KMS-11 (cell line): Measurements from ENCODE around the gene ARRDC5.
"Not testable (repeated sequence)": the region's sequence is repeated elsewhere in the genome, so short reads cannot be mapped to it uniquely, and the experiment has no call there.

Source experiments
- H2AFZ ChIP-seq: fragments of 200-600 bp; sonication (generic); 2 replicates; pipeline ENCODE4 v1.6.1; 2016; ENCODE audit warnings: antibody characterized with exemption, mixed run types, low read depth
- H3K27ac ChIP-seq: fragments of 200-600 bp; sonication (generic); 2 replicates; pipeline ENCODE4 v1.6.1; 2016; ENCODE audit warnings: mild to moderate bottlenecking, mixed run types
- H3K27me3 ChIP-seq: fragments of 200-600 bp; sonication (generic); 2 replicates; pipeline ENCODE4 v1.6.1; 2017; ENCODE audit warnings: mild to moderate bottlenecking, low read depth, mixed run types, moderate library complexity; ENCODE audit not compliant: insufficient read depth
- H3K36me3 ChIP-seq: fragments of 200-600 bp; sonication (generic); 2 replicates; pipeline ENCODE4 v1.6.1; 2017; ENCODE audit warnings: mild to moderate bottlenecking, mixed run types; ENCODE audit not compliant: insufficient read depth
- H3K4me1 ChIP-seq: fragments of 200-600 bp; sonication (generic); 2 replicates; pipeline ENCODE4 v1.6.1; 2016; ENCODE audit warnings: mild to moderate bottlenecking, low read depth, mixed run types; ENCODE audit not compliant: poor library complexity, severe bottlenecking
- H3K4me2 ChIP-seq: fragments of 200-600 bp; sonication (generic); 2 replicates; pipeline ENCODE4 v1.7.0; 2016; ENCODE audit warnings: mild to moderate bottlenecking, mixed run types
- H3K4me3 ChIP-seq: fragments of 200-600 bp; sonication (generic); IDR thresholded peaks from 2 replicates; pipeline ENCODE4 v1.6.1; 2017; ENCODE audit warnings: low read depth, low read length, mixed read lengths; ENCODE audit not compliant: insufficient read depth
- H3K79me2 ChIP-seq: fragments of 200-600 bp; sonication (generic); 2 replicates; pipeline ENCODE4 v1.6.1; 2016; ENCODE audit warnings: low read depth, mixed run types; ENCODE audit not compliant: insufficient read depth
- H3K9ac ChIP-seq: fragments of 200-600 bp; sonication (generic); 2 replicates; pipeline ENCODE4 v1.6.1; 2016; ENCODE audit warnings: mild to moderate bottlenecking, mixed run types
- H4K20me1 ChIP-seq: fragments of 200-600 bp; sonication (generic); 2 replicates; pipeline ENCODE4 v1.6.1; 2016; ENCODE audit warnings: mild to moderate bottlenecking, mixed run types; ENCODE audit not compliant: insufficient read depth
- CTCF ChIP-seq: fragments of 200-600 bp; sonication (generic); conservative IDR thresholded peaks from 2 replicates; pipeline ENCODE4 v1.6.1; 2017; ENCODE audit warnings: low read depth, mild to moderate bottlenecking, antibody characterized with exemption, low read length, moderate library complexity, mixed read lengths

ARRDC5 gene

GRCh38 chr19:4902796-4903195 lies at the start of gene ARRDC5:
Gene ARRDC5 (minus strand): TSS chr19:4902896. CDS start chr19:4902825, 71 bp downstream.
- no peaks in the 10 kb centered on the region for H3K36me3 ChIP-seq
- H3K4me3 ChIP-seq: no peak within 1 kb of the TSS
- H3K4me1 ChIP-seq: no peaks in the 10 kb centered on the region
- H3K9ac ChIP-seq: no peak within 1 kb of the TSS
- no peak within 1 kb of the TSS for H3K27ac ChIP-seq
- H4K20me1 ChIP-seq: no peaks in the 10 kb centered on the region
- no peaks in the 10 kb centered on the region for H3K79me2 ChIP-seq
- H3K27me3 ChIP-seq: no peaks in the 10 kb centered on the region
- TF ChIP-seq CTCF: no peak
- no peak within 1 kb of the TSS for H3K4me2 ChIP-seq
- H2AFZ ChIP-seq: no peak within 1 kb of the TSS

- no peaks in the 10 kb centered on the region for H4K20me1 ChIP-seq
These were observed 49.0 kb upstream of the ARRDC5 start for GRCh38 chr19:4951656-4952055.

GRCh38 chr19:4950650-4951049 lies 48.0 kb upstream of the ARRDC5 start:
- not testable (repeated sequence) for H3K79me2 ChIP-seq, H3K9ac ChIP-seq, H3K4me3 ChIP-seq, H4K20me1 ChIP-seq, H3K27ac ChIP-seq, H3K4me1 ChIP-seq, H3K36me3 ChIP-seq, H3K4me2 ChIP-seq, H2AFZ ChIP-seq, H3K27me3 ChIP-seq

More at GRCh38 chr19:4951656-4952055, 49.0 kb upstream of the ARRDC5 start:
- Histone ChIP-seq H3K9ac (no peak overlapping the region), H3K27me3 (no peaks in the 10 kb centered on the region), H3K36me3 (0 out of 2 replicates have a peak, but pooled peaks cover 6% of the 10 kb centered on the region), H3K79me2 (no peaks in the 10 kb centered on the region), H3K4me1 (no peaks in the 10 kb centered on the region), H3K4me3 (no peak overlapping the region), H2AFZ (no peak overlapping the region), H3K27ac (no peak overlapping the region), H3K4me2 (no peak overlapping the region)
- no peak for TF ChIP-seq CTCF

- H3K27ac ChIP-seq, H3K4me2 ChIP-seq, H3K27me3 ChIP-seq, H3K4me3 ChIP-seq, H3K79me2 ChIP-seq, H3K9ac ChIP-seq, H3K4me1 ChIP-seq, H4K20me1 ChIP-seq, H3K36me3 ChIP-seq, H2AFZ ChIP-seq: not testable (repeated sequence)
These were observed 39.0 kb upstream of the ARRDC5 start for GRCh38 chr19:4941638-4942169.

GRCh38 chr19:4939466-4939865 lies 36.8 kb upstream of the ARRDC5 start:
- H4K20me1 ChIP-seq: 0 out of 2 replicates have a peak, but pooled peaks cover 2% of the 10 kb centered on the region
- H3K4me2 ChIP-seq: no peak overlapping the region
- no peak overlapping the region for H2AFZ ChIP-seq
- no peaks in the 10 kb centered on the region for H3K27me3 ChIP-seq
- TF ChIP-seq CTCF: no peak
- no peaks in the 10 kb centered on the region for H3K4me1 ChIP-seq
- no peaks in the 10 kb centered on the region; the same call in 1 of the 2 replicates for H3K36me3 ChIP-seq
- H3K4me3 ChIP-seq: no peak overlapping the region
- no peak overlapping the region for H3K9ac ChIP-seq
- no peak overlapping the region for H3K27ac ChIP-seq
- H3K79me2 ChIP-seq: no peaks in the 10 kb centered on the region

- not testable (repeated sequence) for H3K4me2 ChIP-seq, H4K20me1 ChIP-seq, H3K36me3 ChIP-seq, H3K4me3 ChIP-seq, H3K4me1 ChIP-seq, H3K9ac ChIP-seq, H2AFZ ChIP-seq, H3K27me3 ChIP-seq, H3K79me2 ChIP-seq, H3K27ac ChIP-seq
These were observed 35.8 kb upstream of the ARRDC5 start for GRCh38 chr19:4938461-4938860.
